K562 (cell line): Measurements from ENCODE around the gene OLFM3. TPM values are rescaled to one million over a fixed set of nuclear protein-coding genes. Genes with fewer than 3 reads are reported as not detected.

Source experiments
- ATAC-seq: fragments of 200-7000 bp; cut with Tn5 transposase; 3 replicates; pipeline ENCODE4 v1.9.1; 2020; ENCODE audit warnings: moderate library complexity
- BruUV-seq: library from RNA; stranded (reverse); fragments of 400-500 nt; replicated peaks from 2 replicates; lab custom pipeline; 2021; lab: Mats Ljungman, UMichigan
- CTCF ChIA-PET: fragments of 300-600 bp; formaldehyde crosslinking; extraction: SDS; loops from one replicate; lab custom pipeline; 2021; ENCODE audit warnings: low intra/inter-chr PET ratio; lab: Yijun Ruan, JAX
- POLR2A ChIA-PET: fragments of 300-600, 350-650 bp; sonication (Branson Sonifier 250); formaldehyde crosslinking; extraction: SDS; loops from one replicate; lab custom pipeline; 2021; ENCODE audit warnings: antibody characterized with exemption, inconsistent platforms; lab: Yijun Ruan, JAX
- DNase-seq, 4 experiments: peaks; one replicate each; pipeline versions ENCODE4 v3.0.0 to v3.0.0-alpha.2; 2011 to 2018; ENCODE audit warnings: low spot score in 3 of 4, mixed read lengths in 3 of 4; ENCODE audit errors: extremely low read depth in 1 of 4
- FAIRE-seq: peaks from 2 replicates; lab custom pipeline; 2011; peaks lifted over from hg19 to GRCh38; lab: Jason Lieb, UNC
- H2AFZ ChIP-seq: 2 replicates; pipeline ENCODE4 v1.6.0; 2011; ENCODE audit warnings: low read depth, low read length, control low read depth, inconsistent platforms
- H3K27ac ChIP-seq: fragments of 200-600 bp; 3 replicates; pipeline ENCODE4 v1.8.0; 2011; ENCODE audit warnings: low read depth, mild to moderate bottlenecking, control low read depth, inconsistent platforms, low read length, moderate library complexity, mixed read lengths; ENCODE audit errors: extremely low read depth
- H3K27me3 ChIP-seq, 2 experiments: fragments of 300-600 bp in 1 of 2; 2 replicates in 1 of 2; 3 replicates in 1 of 2; pipeline versions ENCODE4 v1.6.0 to v1.8.0; 2011; ENCODE audit warnings: inconsistent platforms in 2 of 2, low read length in 2 of 2, mild to moderate bottlenecking in 1 of 2, mixed read lengths in 1 of 2, moderate library complexity in 1 of 2; ENCODE audit not compliant: control insufficient read depth in 2 of 2, insufficient read depth in 2 of 2
- H3K36me3 ChIP-seq: fragments of 300-600 bp; 3 replicates; pipeline ENCODE4 v1.8.0; 2011; ENCODE audit warnings: mild to moderate bottlenecking, low read length, inconsistent platforms; ENCODE audit not compliant: control insufficient read depth, insufficient read depth
- H3K4me1 ChIP-seq, 2 experiments: fragments of 200-600 bp in 1 of 2; replicated peaks in 1 of 2; 2 replicates in 1 of 2; 3 replicates in 1 of 2; pipeline versions ENCODE4 v1.5.1 to v1.8.0; 2011; ENCODE audit warnings: inconsistent platforms in 2 of 2, low read length in 2 of 2, mild to moderate bottlenecking in 1 of 2, mixed read lengths in 1 of 2, moderate library complexity in 1 of 2; ENCODE audit not compliant: control insufficient read depth in 2 of 2, insufficient read depth in 2 of 2
- H3K4me2 ChIP-seq: 2 replicates; pipeline ENCODE4 v1.6.1; 2011; ENCODE audit warnings: low read length, control low read depth, inconsistent platforms, mixed read lengths; ENCODE audit not compliant: insufficient read depth
- H3K4me3 ChIP-seq: fragments of 200-600 bp; sonication (generic), shearing (Covaris generic); 2 replicates; pipeline ENCODE4 v1.5.1; 2016; ENCODE audit warnings: control low read depth, inconsistent platforms
- H3K79me2 ChIP-seq: fragments of 200-600 bp; 3 replicates; pipeline ENCODE4 v1.8.0; 2011; ENCODE audit warnings: low read length, inconsistent platforms; ENCODE audit not compliant: control insufficient read depth, insufficient read depth
- H3K9ac ChIP-seq, 2 experiments: 2 replicates each; pipeline versions ENCODE4 v1.6.0 to v1.6.1; 2011; ENCODE audit warnings: low read depth in 2 of 2, low read length in 2 of 2, control low read depth in 1 of 2, inconsistent platforms in 1 of 2, mild to moderate bottlenecking in 1 of 2, mixed read lengths in 1 of 2; ENCODE audit not compliant: insufficient read depth in 1 of 2
- H3K9me1 ChIP-seq: one replicate; pipeline ENCODE4 v1.6.0; 2011; ENCODE audit warnings: inconsistent platforms, mild to moderate bottlenecking, low read length, moderate library complexity; ENCODE audit not compliant: control insufficient read depth, insufficient read depth
- H3K9me3 ChIP-seq: replicated peaks from 2 replicates; pipeline ENCODE4 v1.5.1; 2011; ENCODE audit warnings: low read depth, low read length, inconsistent platforms; ENCODE audit not compliant: control insufficient read depth, insufficient read depth
- H4K20me1 ChIP-seq: replicated peaks from 2 replicates; pipeline ENCODE4 v1.6.1; 2011; ENCODE audit warnings: low read length, inconsistent platforms, mixed read lengths; ENCODE audit not compliant: control insufficient read depth, insufficient read depth
- ESRRA ChIP-seq: fragments of 450-650 bp; IDR thresholded peaks from 2 replicates; pipeline ENCODE4 v1.6.1; 2014; ENCODE audit warnings: low read depth, mild to moderate bottlenecking, moderate library complexity, borderline replicate concordance
- FIP1L1 ChIP-seq: fragments of 200-400 bp; formaldehyde crosslinking; IDR thresholded peaks from 2 replicates; pipeline ENCODE4 v1.6.1; 2018; ENCODE audit warnings: mild to moderate bottlenecking, low read depth, low read length; ENCODE audit not compliant: poor library complexity, severe bottlenecking
- FOXK1 ChIP-seq: sonication (generic); formaldehyde crosslinking; IDR thresholded peaks from 2 replicates; pipeline ENCODE4 v1.8.0; 2022; ENCODE audit warnings: missing genetic modification reagents, mild to moderate bottlenecking, borderline replicate concordance
- L3MBTL2 ChIP-seq: fragments of 450-650 bp; IDR thresholded peaks from 2 replicates; pipeline ENCODE4 v1.6.1; 2016; ENCODE audit warnings: mild to moderate bottlenecking, moderate library complexity
- MCM5 ChIP-seq: fragments of 450-650 bp; IDR thresholded peaks from 2 replicates; pipeline ENCODE4 v1.6.1; 2016; ENCODE audit warnings: low read depth
- POLR2A ChIP-seq: fragments of 450-650 bp; conservative IDR thresholded peaks from 2 replicates; pipeline ENCODE4 v1.6.1; 2016
- POLR2H ChIP-seq: IDR thresholded peaks from 2 replicates; pipeline ENCODE4 v1.6.1; 2016; ENCODE audit warnings: missing genetic modification characterization, low read depth, mild to moderate bottlenecking, control low read depth, missing compliant biosample characterization, moderate library complexity
- PTRF ChIP-seq: fragments of 450-650 bp; IDR thresholded peaks from 2 replicates; pipeline ENCODE4 v1.6.1; 2016; ENCODE audit warnings: mild to moderate bottlenecking, missing genetic modification characterization, missing compliant biosample characterization
- RAD51 ChIP-seq: fragments of 450-650 bp; IDR thresholded peaks from 2 replicates; pipeline ENCODE4 v1.7.1; 2016; ENCODE audit warnings: low read depth, mild to moderate bottlenecking, borderline replicate concordance
- RCOR1 ChIP-seq, 2 experiments: IDR thresholded peaks; 2 replicates each; pipeline ENCODE4 v1.6.1; 2012; ENCODE audit warnings: low read depth in 2 of 2, low read length in 2 of 2, borderline replicate concordance in 1 of 2, improper control_type of control experiment in 1 of 2
- SMAD2 ChIP-seq: fragments of 150-350 bp; IDR thresholded peaks from 2 replicates; pipeline ENCODE4 v1.6.1; 2014; ENCODE audit warnings: low read depth, mild to moderate bottlenecking, low read length
- SMARCA4 ChIP-seq: fragments of 450-650 bp; IDR thresholded peaks from 2 replicates; pipeline ENCODE4 v1.6.1; 2016
- SMC3 ChIP-seq: conservative IDR thresholded peaks from 2 replicates; pipeline ENCODE4 v1.6.1; 2011; ENCODE audit warnings: low read depth, low read length, improper control_type of control experiment; ENCODE audit not compliant: insufficient read depth
- TEAD2 ChIP-seq: fragments of 450-650 bp; IDR thresholded peaks from 2 replicates; pipeline ENCODE4 v1.6.1; 2016; ENCODE audit warnings: missing genetic modification characterization, control low read depth, missing compliant biosample characterization
- ZFP1 ChIP-seq: fragments of 450-650 bp; formaldehyde crosslinking; IDR thresholded peaks from 2 replicates; pipeline ENCODE4 v1.4.0; 2020; ENCODE audit warnings: mild to moderate bottlenecking, mixed read lengths
- ZFP30 ChIP-seq: fragments of 250-450 bp; sonication (Bioruptor Pico); IDR thresholded peaks from 2 replicates; pipeline ENCODE4 v1.8.0; 2022; ENCODE audit warnings: moderate library complexity, mild to moderate bottlenecking, inconsistent platforms, borderline replicate concordance
- ZNF3 ChIP-seq: fragments of 250-450 bp; sonication (Bioruptor Pico); IDR thresholded peaks from 2 replicates; pipeline ENCODE4 v1.5.0; 2021; ENCODE audit warnings: mild to moderate bottlenecking, moderate library complexity
- ZZZ3 ChIP-seq: fragments of 450-650 bp; IDR thresholded peaks from 2 replicates; pipeline ENCODE4 v1.6.1; 2016; ENCODE audit warnings: antibody characterized with exemption, mild to moderate bottlenecking, moderate library complexity
- WGBS: fragments of 100-300 bp; shearing (Covaris generic); methylation state at CpG from one replicate; pipeline ENCODE4 v1.1.6; 2016; ENCODE audit warnings: low coverage, mixed read lengths; ENCODE audit not compliant: insufficient coverage; ENCODE audit errors: missing lambda C conversion rate; 5-methylcytosine and 5-hydroxymethylcytosine counted together
- in situ Hi-C: fragments of 300-500 bp; cut with MboI; formaldehyde crosslinking; loops from 4 replicates; pipeline ENCODE4 v1.15.0; 2018; ENCODE audit warnings: inconsistent platforms, mixed read lengths
- intact Hi-C: fragments of 100-400 bp; cut with micrococcal nuclease; formaldehyde crosslinking; loops from 2 replicates; pipeline ENCODE4 v1.14.2; 2022
- polyA plus RNA-seq, 8 experiments: library from polyadenylated mRNA; depleted of rRNA in 4 of 8; stranded (reverse) in 5 of 8; unstranded in 3 of 8; fragments of >200 nt; fragmentation: Nextera tagmentation in 2 of 8; fragmentation: Illumina TruSeq in 1 of 8; extraction: Ambion mirVana in 2 of 8; extraction: Trizol in 1 of 8; gene quantifications; 2 replicates each; pipeline versions ENCODE4 v1.2.1 to v1.2.3, GENCODE V29; 2011 to 2014; ENCODE audit warnings: inconsistent platforms in 1 of 8, missing spikeins in 1 of 8
- total RNA-seq, 7 experiments: library from RNA; depleted of rRNA in 6 of 7; stranded (reverse); fragments of >200 nt in 6 of 7; fragmentation: Illumina TruSeq in 2 of 7; extraction: Trizol in 2 of 7; gene quantifications; 2 replicates each; pipeline versions ENCODE4 v1.2.1 to v1.2.3, GENCODE V29; 2011 to 2021; ENCODE audit warnings: low replicate concordance in 1 of 7
- TF ChIP-seq, protein P1 (sequence below): fragments of 250-450 bp; sonication (Bioruptor Pico); IDR thresholded peaks from 2 replicates; pipeline ENCODE4 v1.9.0; 2021; ENCODE audit warnings: mild to moderate bottlenecking

The OLFM3 gene
- total and polyA plus RNA-seq, 9 of the 15 experiments (the other 6 are each of a cell fraction or from before 2014, with no cell fraction given): 0.07 TPM; not detected in 8

DNA sequence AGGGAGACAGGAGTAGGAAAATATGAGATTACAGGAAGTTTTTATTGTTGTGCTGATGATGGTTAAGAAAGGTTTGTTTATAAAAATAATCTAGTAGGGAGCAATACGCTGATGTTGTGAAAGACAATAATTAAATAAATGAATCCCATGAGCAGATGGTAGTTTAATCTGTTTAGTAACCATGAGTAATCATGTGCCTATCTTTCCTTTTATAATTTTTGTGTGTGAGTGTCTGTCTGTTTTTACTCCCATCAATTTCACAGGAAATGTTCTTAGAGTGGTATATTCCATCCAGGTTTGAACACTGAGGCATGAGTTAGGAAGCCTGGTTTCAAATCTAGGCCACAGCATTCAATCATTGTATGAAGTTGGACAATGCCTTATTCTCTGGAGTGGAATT, 180.5 kb downstream of the OLFM3 start:
- no TSS peak for BruUV-seq
- in situ Hi-C loops (no loop called here), intact Hi-C loops (no loop called here)
- Histone ChIP-seq H3K4me2 (no peak overlapping the region), H4K20me1 (no peaks in the 10 kb centered on the region), H3K9ac (no peak overlapping the region), H3K27ac (no peak overlapping the region), H3K4me3 (no peak overlapping the region), H3K9me3 (no peaks in the 10 kb centered on the region), H3K4me1 (no peaks in the 10 kb centered on the region), H3K9me1 (no peaks in the 10 kb centered on the region), H3K79me2 (no peaks in the 10 kb centered on the region), H3K36me3 (no peaks in the 10 kb centered on the region), H2AFZ (no peak overlapping the region), H3K27me3 (no peaks in the 10 kb centered on the region)
- ChIA-PET CTCF (no interaction called here), POLR2A (no interaction called here)
- no peak for DNase-seq
- WGBS: 0% methylated on average over 1 of the region's 1 CpG
- no peak for FAIRE-seq
- TF ChIP-seq SMAD2: no peak
- ATAC-seq: no peak

DNA sequence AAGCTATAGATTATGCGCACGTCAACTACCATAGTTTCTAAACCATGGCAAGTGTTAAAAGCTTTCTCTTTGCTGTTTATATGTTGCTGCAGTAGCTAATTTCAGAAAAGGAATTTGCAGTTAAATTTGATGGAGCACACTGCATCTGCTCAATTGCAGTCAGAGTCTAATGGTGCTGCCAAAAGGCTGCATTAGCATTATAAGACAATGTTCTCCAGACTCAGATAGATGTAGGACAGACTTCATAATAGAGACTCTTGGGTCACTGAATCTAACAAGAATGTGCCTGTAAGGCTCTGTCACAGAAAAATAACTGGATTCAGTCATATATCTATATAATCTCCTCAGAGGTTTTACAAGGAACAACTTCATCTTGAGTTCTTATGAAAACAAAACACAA, 198.3 kb downstream of the OLFM3 start:
- ChIA-PET CTCF (interaction anchor here (0.6 kb wide), 1 partner anchor 136 kb away, joined by 3 read pairs; no protein-coding TSS in a partner anchor), POLR2A (no interaction called here)
- no peak overlapping the region for H2AFZ ChIP-seq
- H3K9ac ChIP-seq: no peak overlapping the region
- no peak overlapping the region for H3K27ac ChIP-seq
- FAIRE-seq (no peak), ATAC-seq (no peak), DNase-seq (no peak)
- 0% methylated on average over 2 of the region's 2 CpGs for WGBS
- no peaks in the 10 kb centered on the region for H3K79me2 ChIP-seq
- no peaks in the 10 kb centered on the region for H4K20me1 ChIP-seq
- H3K9me1 ChIP-seq: no peaks in the 10 kb centered on the region
- intact Hi-C loops (no loop called here), in situ Hi-C loops (no loop called here)
- no peaks in the 10 kb centered on the region for H3K4me1 ChIP-seq
- no peak overlapping the region for H3K4me2 ChIP-seq
- no peaks in the 10 kb centered on the region for H3K36me3 ChIP-seq
- H3K27me3 ChIP-seq: no peaks in the 10 kb centered on the region
- H3K9me3 ChIP-seq: no peaks in the 10 kb centered on the region; the same call in 1 of the 2 replicates
- no peak overlapping the region for H3K4me3 ChIP-seq
- no TSS peak for BruUV-seq
- TF ChIP-seq POLR2A: no peak
- no peak for TF ChIP-seq ZNF3 (CRISPR knock-in tag)
- no peak for TF ChIP-seq TEAD2 (tag)
- TF ChIP-seq ZZZ3: no peak
- TF ChIP-seq SMARCA4: no peak
- TF ChIP-seq POLR2H (tag): no peak
- no peak for TF ChIP-seq L3MBTL2
- TF ChIP-seq FIP1L1: no peak
- TF ChIP-seq, protein P1, sequence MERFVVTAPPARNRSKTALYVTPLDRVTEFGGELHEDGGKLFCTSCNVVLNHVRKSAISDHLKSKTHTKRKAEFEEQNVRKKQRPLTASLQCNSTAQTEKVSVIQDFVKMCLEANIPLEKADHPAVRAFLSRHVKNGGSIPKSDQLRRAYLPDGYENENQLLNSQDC (CRISPR knock-in tag): no peak
- no peak for TF ChIP-seq RAD51
- no peak for TF ChIP-seq FOXK1 (CRISPR knock-in tag)
- no peak for TF ChIP-seq ESRRA
- TF ChIP-seq RCOR1 (IDR thresholded peaks at IDR 0.05; ENCODE audit: borderline replicate concordance in 1 of 2, low read depth in 2 of 2, low read length in 2 of 2): no peak
- no peak for TF ChIP-seq PTRF (tag)
- TF ChIP-seq SMC3: no peak
- TF ChIP-seq ZFP1 (CRISPR knock-in tag): no peak
- TF ChIP-seq ZFP30 (CRISPR knock-in tag): no peak
- TF ChIP-seq MCM5: no peak
